Tibial nerve (tissue), 4 donors: ENCODE data around the gene TPPP. TPM values are rescaled to one million over a fixed set of nuclear protein-coding genes. Genes with fewer than 3 reads are reported as not detected.

Experiments used
- DNase-seq, 2 donors: peaks; one replicate each; pipeline ENCODE4 v3.0.0-alpha.2; 2019; ENCODE audit warnings: low spot score in 2 of 2
- H3K27ac ChIP-seq, 4 donors: fragments of 200-600 bp; sonication (generic) in 3 of 4; one replicate each; pipeline ENCODE4 v1.5.1; 2017 to 2019; ENCODE audit warnings: mild to moderate bottlenecking in 1 of 4
- H3K27me3 ChIP-seq, 2 donors: fragments of 200-600 bp; sonication (generic) in 1 of 2; one replicate each; pipeline versions ENCODE4 v1.5.1 to v1.6.0; 2017 to 2019
- H3K36me3 ChIP-seq, 3 donors: fragments of 200-600 bp; sonication (generic); one replicate each; pipeline ENCODE4 v1.5.1; 2018 to 2019
- H3K4me1 ChIP-seq, 4 donors: fragments of 200-600 bp; sonication (generic) in 3 of 4; one replicate each; pipeline ENCODE4 v1.5.1; 2017 to 2019
- H3K4me3 ChIP-seq, 4 donors: fragments of 200-600 bp; sonication (generic) in 3 of 4; one replicate each; pipeline ENCODE4 v1.5.1; 2017 to 2019; ENCODE audit warnings: mild to moderate bottlenecking in 1 of 4, moderate library complexity in 1 of 4
- H3K9me3 ChIP-seq, 4 donors: fragments of 200-600 bp; sonication (generic) in 3 of 4; one replicate each; pipeline ENCODE4 v1.5.1; 2017 to 2019
- CTCF ChIP-seq, 5 experiments: fragments of 200-600 bp in 3 of 5; fragments of 450-650 bp in 2 of 5; sonication (generic) in 3 of 5; IDR thresholded peaks; one replicate each; pipeline ENCODE4 v1.5.1; 2016 to 2019; ENCODE audit warnings: antibody characterized with exemption in 5 of 5, mild to moderate bottlenecking in 3 of 5, moderate library complexity in 2 of 5
- EP300 ChIP-seq, 2 donors: sonication (generic); formaldehyde crosslinking; IDR thresholded peaks; one replicate each; pipeline ENCODE4 v1.6.1; 2017; ENCODE audit warnings: antibody characterized with exemption in 2 of 2, mild to moderate bottlenecking in 1 of 2
- POLR2A ChIP-seq, 2 donors: fragments of 450-650 bp; IDR thresholded peaks; one replicate each; pipeline ENCODE4 v1.6.1; 2017; ENCODE audit warnings: antibody characterized with exemption in 2 of 2, mild to moderate bottlenecking in 2 of 2, moderate library complexity in 2 of 2
- WGBS, 2 donors: methylation state at CpG; one replicate each; pipeline ENCODE4 v1.1.5; 2018; 5-methylcytosine and 5-hydroxymethylcytosine counted together
- total RNA-seq, 4 donors: library from RNA; depleted of rRNA; stranded (reverse); fragments of >200 nt; gene quantifications; one replicate each; pipeline ENCODE4 v1.1.0, GENCODE V29; 2016

TPPP gene
- total RNA-seq, 4 donors from 2014 or later: 1.7 to 5.5 (median 4.0) TPM

GRCh38 chr5:661891-662750 lies 31.0 kb downstream of the TPPP start:
- H3K4me3 ChIP-seq: no peak overlapping the region
- H3K36me3 ChIP-seq: peaks cover 0 to 95% (median 0%) of the 10 kb centered on the region in 3 donors
- 96% methylated on average over 45 to 53 of the region's 53 CpGs for whole genome bisulfite sequencing, 2 donors
- peaks cover 0 to 9% (median 0%) of the 10 kb centered on the region in 4 donors for H3K9me3 ChIP-seq
- H3K27me3 ChIP-seq: no peaks in the 10 kb centered on the region
- no peak for DNase-seq
- H3K4me1 ChIP-seq: no peaks in the 10 kb centered on the region
- TF ChIP-seq CTCF (IDR thresholded peaks at IDR 0.05) (no peak), EP300 (IDR thresholded peaks at IDR 0.05) (no peak), POLR2A (IDR thresholded peaks at IDR 0.05) (no peak)
- no peak overlapping the region for H3K27ac ChIP-seq

GRCh38 chr5:660491-661030 lies 32.6 kb downstream of the TPPP start:
- peaks cover 0 to 96% (median 0%) of the 10 kb centered on the region in 3 donors for H3K36me3 ChIP-seq
- DNase-seq: no peak
- H3K4me3 ChIP-seq: no peak overlapping the region
- TF ChIP-seq CTCF (IDR thresholded peaks at IDR 0.05) (no peak), POLR2A (IDR thresholded peaks at IDR 0.05) (no peak), EP300 (IDR thresholded peaks at IDR 0.05) (no peak)
- no peaks in the 10 kb centered on the region for H3K4me1 ChIP-seq
- no peaks in the 10 kb centered on the region for H3K27me3 ChIP-seq
- H3K27ac ChIP-seq: no peak overlapping the region
- 94 to 95% methylated on average over 11 of the region's 11 CpGs for WGBS, 2 donors
- peaks cover 0 to 9% (median 0%) of the 10 kb centered on the region in 4 donors for H3K9me3 ChIP-seq

- H3K4me1 ChIP-seq: no peaks in the 10 kb centered on the region
- WGBS, 2 donors: 96 to 98% methylated on average over 16 of the region's 16 CpGs
- H3K9me3 ChIP-seq: peaks cover 0 to 9% (median 0%) of the 10 kb centered on the region in 4 donors
- H3K27ac ChIP-seq: no peak overlapping the region
- DNase-seq: no peak
- H3K4me3 ChIP-seq: no peak overlapping the region
- no peaks in the 10 kb centered on the region for H3K27me3 ChIP-seq
- peaks cover 0 to 95% (median 0%) of the 10 kb centered on the region in 3 donors for H3K36me3 ChIP-seq
- TF ChIP-seq EP300 (IDR thresholded peaks at IDR 0.05) (no peak), POLR2A (IDR thresholded peaks at IDR 0.05) (no peak), CTCF (IDR thresholded peaks at IDR 0.05) (no peak)
Observed at GRCh38 chr5:659496-660263, 33.5 kb downstream of the TPPP start.

GRCh38 chr5:658103-658502 lies 35.0 kb downstream of the TPPP start:
- Histone ChIP-seq H3K4me3 (no peak overlapping the region), H3K27me3 (no peaks in the 10 kb centered on the region), H3K9me3 (peaks cover 0 to 9% (median 0%) of the 10 kb centered on the region in 4 donors), H3K27ac (no peak overlapping the region), H3K4me1 (no peaks in the 10 kb centered on the region), H3K36me3 (peaks cover 0 to 84% (median 0%) of the 10 kb centered on the region in 3 donors)
- TF ChIP-seq EP300 (IDR thresholded peaks at IDR 0.05): no peak
- TF ChIP-seq CTCF (IDR thresholded peaks at IDR 0.05): no peak
- TF ChIP-seq POLR2A (IDR thresholded peaks at IDR 0.05): no peak
- DNase-seq: no peak
- WGBS, 2 donors: 95 to 96% methylated on average over 5 of the region's 5 CpGs
